H1 (cell line): ENCODE results near the gene TMEM108. TPM values are rescaled to one million over a fixed set of nuclear protein-coding genes. Genes with fewer than 3 reads are reported as not detected.

Experiments used
- CTCF ChIA-PET: fragments of 300-600 bp; sonication (Branson Sonifier 250); formaldehyde crosslinking; loops from one replicate; lab custom pipeline; 2021; ENCODE audit not compliant: partially characterized antibody; lab: Charles Lee
- POLR2A ChIA-PET: fragments of 300-600 bp; sonication (Branson Sonifier 250); formaldehyde crosslinking; loops from one replicate; lab custom pipeline; 2021; ENCODE audit warnings: inconsistent platforms; ENCODE audit not compliant: partially characterized antibody; lab: Charles Lee
- DNase-seq, 2 experiments: peaks; one replicate each; pipeline versions ENCODE4 v3.0.0 to v3.0.0-alpha.2; 2010 to 2022; ENCODE audit warnings: low spot score in 2 of 2, low read depth in 1 of 2, mixed read lengths in 1 of 2
- FAIRE-seq: peaks from 2 replicates; lab custom pipeline; 2011; peaks lifted over from hg19 to GRCh38; lab: Jason Lieb, UNC
- H2AFZ ChIP-seq: 2 replicates; pipeline ENCODE4 v1.8.1; 2012; ENCODE audit warnings: low read length, inconsistent platforms
- H2AK5ac ChIP-seq: 2 replicates; pipeline ENCODE4 v1.6.1; 2013; ENCODE audit warnings: low read depth, low read length
- H2BK120ac ChIP-seq: replicated peaks from 2 replicates; pipeline ENCODE3; 2013; ENCODE audit warnings: low read depth, low read length, inconsistent platforms
- H2BK12ac ChIP-seq: 2 replicates; pipeline ENCODE4 v1.6.1; 2013; ENCODE audit warnings: low read depth, low read length
- H2BK15ac ChIP-seq: 2 replicates; pipeline ENCODE4 v1.6.1; 2013; ENCODE audit warnings: low read length
- H2BK20ac ChIP-seq: 2 replicates; pipeline ENCODE4 v1.6.1; 2013; ENCODE audit warnings: low read length
- H2BK5ac ChIP-seq: 2 replicates; pipeline ENCODE4 v1.6.1; 2013; ENCODE audit warnings: low read depth, low read length
- H3K14ac ChIP-seq: 2 replicates; pipeline ENCODE4 v1.6.1; 2013; ENCODE audit warnings: inconsistent platforms; ENCODE audit not compliant: insufficient read length
- H3K18ac ChIP-seq: 2 replicates; pipeline ENCODE4 v1.6.1; 2013; ENCODE audit warnings: low read length; ENCODE audit errors: extremely low read depth
- H3K23ac ChIP-seq: 2 replicates; pipeline ENCODE4 v1.6.1; 2013; ENCODE audit warnings: inconsistent platforms; ENCODE audit not compliant: insufficient read length
- H3K23me2 ChIP-seq: 2 replicates; pipeline ENCODE4 v1.6.1; 2013; ENCODE audit warnings: low read depth, low read length
- H3K27ac ChIP-seq: 2 replicates; pipeline ENCODE4 v1.6.1; 2011; ENCODE audit warnings: low read depth, low read length, inconsistent platforms
- H3K27me3 ChIP-seq, 4 experiments: replicated peaks in 1 of 4; 1 replicate in 1 of 4; 2 replicates in 3 of 4; pipeline versions ENCODE4 v1.6.1 to v1.8.1; 2011 to 2013; ENCODE audit warnings: low read length in 3 of 4, mild to moderate bottlenecking in 3 of 4, inconsistent platforms in 2 of 4, mixed read lengths in 2 of 4, moderate library complexity in 1 of 4; ENCODE audit not compliant: control insufficient read depth in 3 of 4, insufficient read depth in 3 of 4; ENCODE audit errors: extremely low read depth in 1 of 4
- H3K36me3 ChIP-seq, 4 experiments: 2 replicates each; pipeline versions ENCODE4 v1.6.1 to v1.8.1; 2011 to 2013; ENCODE audit warnings: mild to moderate bottlenecking in 4 of 4, low read length in 3 of 4, moderate library complexity in 2 of 4, control low read depth in 1 of 4, inconsistent platforms in 1 of 4; ENCODE audit not compliant: insufficient read depth in 4 of 4, control insufficient read depth in 2 of 4
- H3K4ac ChIP-seq: replicated peaks from 2 replicates; pipeline ENCODE3; 2013; ENCODE audit warnings: low read length, low read depth, mixed read lengths, inconsistent platforms; ENCODE audit not compliant: insufficient read length
- H3K4me1 ChIP-seq, 4 experiments: replicated peaks in 1 of 4; 1 replicate in 1 of 4; 2 replicates in 3 of 4; pipeline versions ENCODE4 v1.6.1 to v1.8.1; 2011 to 2013; ENCODE audit warnings: low read length in 3 of 4, inconsistent platforms in 2 of 4, mixed read lengths in 1 of 4; ENCODE audit not compliant: insufficient read depth in 4 of 4, control insufficient read depth in 3 of 4
- H3K4me2 ChIP-seq, 2 experiments: 2 replicates each; pipeline versions ENCODE4 v1.6.1 to v1.8.1; 2011 to 2013; ENCODE audit warnings: low read depth in 2 of 2, low read length in 2 of 2, control low read depth in 1 of 2, inconsistent platforms in 1 of 2, mild to moderate bottlenecking in 1 of 2; ENCODE audit not compliant: insufficient read depth in 1 of 2
- H3K4me3 ChIP-seq, 4 experiments: fragments of 200-600, 300-600 bp in 1 of 4; sonication (generic), shearing (Covaris generic), sonication (Bioruptor Twin) in 1 of 4; 2 replicates each; pipeline versions ENCODE4 v1.5.1 to v1.8.1; 2011 to 2016; ENCODE audit warnings: low read length in 4 of 4, low read depth in 3 of 4, control low read depth in 2 of 4, inconsistent platforms in 2 of 4, mild to moderate bottlenecking in 2 of 4, mixed read lengths in 1 of 4, moderate library complexity in 1 of 4; ENCODE audit not compliant: insufficient read depth in 2 of 4; ENCODE audit errors: extremely low read depth in 1 of 4
- H3K56ac ChIP-seq: replicated peaks from 2 replicates; pipeline ENCODE3; 2013; ENCODE audit warnings: low read depth, mild to moderate bottlenecking, mixed read lengths, low read length, inconsistent platforms; ENCODE audit not compliant: insufficient read length
- H3K79me1 ChIP-seq: 2 replicates; pipeline ENCODE4 v1.6.1; 2013; ENCODE audit warnings: low read depth, low read length, control low read depth
- H3K79me2 ChIP-seq, 2 experiments: 2 replicates each; pipeline versions ENCODE4 v1.6.1 to v1.8.1; 2012 to 2013; ENCODE audit warnings: low read length in 2 of 2, mild to moderate bottlenecking in 2 of 2, inconsistent platforms in 1 of 2; ENCODE audit not compliant: insufficient read depth in 2 of 2, control insufficient read depth in 1 of 2
- H3K9ac ChIP-seq, 4 experiments: replicated peaks in 1 of 4; 1 replicate in 1 of 4; 2 replicates in 3 of 4; pipeline versions ENCODE4 v1.6.1 to v1.8.1; 2011 to 2013; ENCODE audit warnings: low read depth in 3 of 4, low read length in 3 of 4, control low read depth in 2 of 4, mild to moderate bottlenecking in 2 of 4, moderate library complexity in 2 of 4, inconsistent platforms in 1 of 4; ENCODE audit errors: extremely low read depth in 1 of 4
- H3K9me3 ChIP-seq, 2 experiments: 2 replicates each; pipeline versions ENCODE4 v1.6.1 to v1.8.1; 2012 to 2013; ENCODE audit warnings: mild to moderate bottlenecking in 2 of 2, moderate library complexity in 2 of 2, control low read depth in 1 of 2, inconsistent platforms in 1 of 2, low read depth in 1 of 2, low read length in 1 of 2, mixed read lengths in 1 of 2; ENCODE audit not compliant: insufficient read depth in 2 of 2
- H4K20me1 ChIP-seq, 2 experiments: replicated peaks in 1 of 2; 2 replicates each; pipeline versions ENCODE3 to v1.8.1; 2011 to 2013; ENCODE audit warnings: inconsistent platforms in 2 of 2, low read length in 2 of 2, mild to moderate bottlenecking in 1 of 2; ENCODE audit not compliant: insufficient read depth in 2 of 2, control insufficient read depth in 1 of 2
- H4K5ac ChIP-seq: 2 replicates; pipeline ENCODE4 v1.6.1; 2013; ENCODE audit warnings: low read length, low read depth, mixed read lengths, inconsistent platforms; ENCODE audit not compliant: insufficient read length
- H4K8ac ChIP-seq: 2 replicates; pipeline ENCODE4 v1.8.0; 2013; ENCODE audit warnings: mild to moderate bottlenecking, moderate library complexity, low read length, inconsistent platforms; ENCODE audit not compliant: insufficient read depth; ENCODE audit errors: extremely low read depth
- H4K91ac ChIP-seq: replicated peaks from 2 replicates; pipeline ENCODE3; 2013; ENCODE audit warnings: low read length, mixed read lengths, inconsistent platforms; ENCODE audit not compliant: insufficient read length
- CHD2 ChIP-seq: IDR thresholded peaks from 2 replicates; pipeline ENCODE4 v1.6.1; 2012; ENCODE audit warnings: low read length, improper control_type of control experiment
- EP300 ChIP-seq, 2 experiments: IDR thresholded peaks; 1 replicate in 1 of 2; 2 replicates in 1 of 2; pipeline ENCODE4 v1.6.1; 2011 to 2012; ENCODE audit warnings: low read depth in 2 of 2, low read length in 2 of 2, mild to moderate bottlenecking in 2 of 2, borderline replicate concordance in 1 of 2, inconsistent platforms in 1 of 2, moderate library complexity in 1 of 2
- EZH2 ChIP-seq: fragments of 200-600 bp; sonication (generic); IDR thresholded peaks from 2 replicates; pipeline ENCODE4 v1.7.1; 2012; ENCODE audit warnings: low read depth, mild to moderate bottlenecking, moderate library complexity, low read length, inconsistent platforms; ENCODE audit not compliant: severe bottlenecking
- GABPA ChIP-seq: IDR thresholded peaks from 2 replicates; pipeline ENCODE4 v1.6.1; 2011; ENCODE audit warnings: mild to moderate bottlenecking, low read length, moderate library complexity, borderline replicate concordance; ENCODE audit not compliant: insufficient read depth
- GTF2F1 ChIP-seq: IDR thresholded peaks from 2 replicates; pipeline ENCODE4 v1.6.1; 2012; ENCODE audit warnings: low read depth, low read length, improper control_type of control experiment, borderline replicate concordance
- NRF1 ChIP-seq: IDR thresholded peaks from 2 replicates; pipeline ENCODE4 v1.6.1; 2011; ENCODE audit warnings: mild to moderate bottlenecking, low read depth, low read length, improper control_type of control experiment
- POLR2A ChIP-seq, 2 experiments: IDR thresholded peaks; 1 replicate in 1 of 2; 2 replicates in 1 of 2; pipeline ENCODE4 v1.6.1; 2011; ENCODE audit warnings: low read depth in 2 of 2, low read length in 2 of 2, mild to moderate bottlenecking in 2 of 2; ENCODE audit errors: control extremely low read depth in 1 of 2
- RNF2 ChIP-seq: fragments of 200-900, 300-1000 bp; sonication (generic); IDR thresholded peaks from 2 replicates; pipeline ENCODE4 v1.7.1; 2016; ENCODE audit warnings: borderline replicate concordance, low read depth, mild to moderate bottlenecking, antibody characterized with exemption, low read length; ENCODE audit not compliant: poor library complexity, severe bottlenecking; ENCODE audit errors: missing control alignments
- RXRA ChIP-seq: IDR thresholded peaks from 2 replicates; pipeline ENCODE4 v1.6.1; 2011; ENCODE audit warnings: low read depth, mild to moderate bottlenecking, low read length, moderate library complexity; ENCODE audit not compliant: insufficient read depth
- TAF1 ChIP-seq: IDR thresholded peaks from 2 replicates; pipeline ENCODE4 v1.6.1; 2011; ENCODE audit warnings: mild to moderate bottlenecking, low read depth, low read length
- YY1 ChIP-seq: IDR thresholded peaks from 2 replicates; pipeline ENCODE4 v1.6.1; 2011; ENCODE audit warnings: low read depth, mild to moderate bottlenecking, low read length
- WGBS, 2 experiments: shearing (Covaris generic) in 1 of 2; methylation state at CpG; one replicate each; pipeline versions ENCODE4 v1.1.6 to v1.1.7; 2013 to 2015; ENCODE audit warnings: low lambda C conversion rate in 2 of 2, mixed read lengths in 2 of 2, inconsistent platforms in 1 of 2, low coverage in 1 of 2, missing lambda C conversion rate in 1 of 2; ENCODE audit not compliant: insufficient replicate concordance in 2 of 2, insufficient coverage in 1 of 2, insufficient read length in 1 of 2; ENCODE audit errors: extremely low coverage in 1 of 2, missing lambda C conversion rate in 1 of 2; 5-methylcytosine and 5-hydroxymethylcytosine counted together
- polyA plus RNA-seq, 7 experiments: library from polyadenylated mRNA; depleted of rRNA in 3 of 7; stranded (reverse) in 5 of 7; unstranded in 2 of 7; fragments of >200 nt in 5 of 7; fragments of 200-250 nt in 2 of 7; gene quantifications; 1 replicate in 5 of 7; 2 replicates in 1 of 7; 4 replicates in 1 of 7; pipeline versions ENCODE4 v1.2.1 to v1.2.3, GENCODE V29; 2011 to 2013; ENCODE audit warnings: missing spikeins in 2 of 7, mixed read lengths in 2 of 7
- total RNA-seq: library from RNA; stranded (reverse); fragmentation: NEBNext Ultra II Directional; extraction: Animal tissue kit (Norgen Biotek cat#: 25700); gene quantifications from 2 replicates; pipeline ENCODE4 v1.2.1, GENCODE V29; 2021

The TMEM108 gene
- total and polyA plus RNA-seq, 2 of the 8 experiments (the other 6 are each of a cell fraction or from before 2014, with no cell fraction given) = 14.3 to 16.2 TPM

DNA sequence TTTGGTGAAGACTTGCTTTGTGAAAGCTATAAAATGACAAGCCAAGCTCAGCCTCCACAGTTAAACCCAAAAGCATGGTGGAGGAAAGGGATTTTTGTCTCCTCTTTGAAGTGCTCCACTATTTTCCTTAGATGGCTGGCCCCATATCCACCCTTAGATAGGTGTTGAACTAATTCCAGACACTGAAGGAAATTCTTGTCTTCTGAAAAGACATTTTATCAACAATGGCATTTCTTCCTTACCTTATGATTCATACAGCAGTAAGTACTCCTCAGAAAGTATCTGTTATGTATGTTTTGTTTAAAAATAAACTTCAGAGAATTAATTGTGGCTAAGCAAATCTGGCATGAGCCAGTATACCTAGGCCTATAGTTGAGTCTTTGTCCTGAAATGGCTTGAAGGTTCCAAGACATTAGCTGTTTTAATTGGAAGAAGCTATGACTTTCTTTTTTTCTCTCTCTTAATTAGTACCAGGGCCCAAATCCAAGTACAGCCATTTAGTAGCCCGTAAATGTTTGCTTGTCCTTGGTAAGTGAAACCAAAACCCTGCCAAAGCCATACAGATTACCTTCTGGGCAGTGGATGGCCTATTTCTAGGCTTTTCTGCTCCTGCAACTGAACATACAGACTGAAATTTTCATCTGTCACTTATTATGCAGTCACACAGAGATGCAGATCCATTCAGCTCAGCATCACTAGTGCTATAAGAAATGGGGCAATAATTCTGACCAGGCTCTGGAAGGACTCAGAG, 356.5 kb downstream of the TMEM108 start:
- Histone ChIP-seq H2BK15ac (no peak overlapping the region), H2BK5ac (no peak overlapping the region), H3K4me2 (no peak overlapping the region), H3K9me3 (no peaks in the 10 kb centered on the region), H4K8ac (no peak overlapping the region), H4K91ac (no peak overlapping the region), H4K20me1 (no peaks in the 10 kb centered on the region), H3K36me3 (no peaks in the 10 kb centered on the region; a peak in 1 of 8 replicates), H3K18ac (no peak overlapping the region), H3K23ac (no peak overlapping the region), H3K79me2 (no peaks in the 10 kb centered on the region), H3K27me3 (no peaks in the 10 kb centered on the region), H3K23me2 (no peaks in the 10 kb centered on the region), H3K9ac (no peak overlapping the region), H2BK12ac (no peak overlapping the region), H3K56ac (no peak overlapping the region), H3K4me3 (no peak overlapping the region), H4K5ac (no peak overlapping the region), H2AFZ (no peak overlapping the region), H3K4ac (no peak overlapping the region), H3K14ac (no peak overlapping the region), H2BK20ac (no peak overlapping the region), H3K4me1 (no peaks in the 10 kb centered on the region), H3K79me1 (no peaks in the 10 kb centered on the region), H2BK120ac (no peak overlapping the region), H2AK5ac (no peak overlapping the region), H3K27ac (no peak overlapping the region)
- DNase-seq (no peak), FAIRE-seq (no peak)
- CTCF ChIA-PET = interaction anchor here (1.0 to 6.2 kb wide), 5 partner anchors 11 to 669 kb away, joined by 3 to 40 read pairs (median 3); no protein-coding TSS in a partner anchor
- 93% methylated on average over 1 of the region's 1 CpG; no CpG with 5 or more reads in 1 of the 2 experiments for WGBS, 2 experiments
- POLR2A ChIA-PET = no interaction called here
- TF ChIP-seq RXRA = no peak
- TF ChIP-seq YY1 = no peak
- TF ChIP-seq EP300 (IDR thresholded peaks at IDR 0.05; ENCODE audit: borderline replicate concordance in 1 of 2, low read depth in 2 of 2, low read length in 2 of 2) = no peak
- TF ChIP-seq TAF1 = no peak
- TF ChIP-seq POLR2A (IDR thresholded peaks at IDR 0.05; ENCODE audit: control extremely low read depth in 1 of 2, low read depth in 2 of 2, low read length in 2 of 2) = no peak
- no peak for TF ChIP-seq GABPA
- no peak for TF ChIP-seq CHD2
- no peak for TF ChIP-seq EZH2
- no peak for TF ChIP-seq GTF2F1
- TF ChIP-seq RNF2 = no peak
- no peak for TF ChIP-seq NRF1
